Esophagus squamous epithelium (tissue), 5 donors: Measurements from ENCODE around the gene SPON1. TPM values are rescaled to one million over a fixed set of nuclear protein-coding genes. Genes with fewer than 3 reads are reported as not detected.

ENCODE experiments used
- DNase-seq: peaks from one replicate; lab custom pipeline; 2025; lab: John Stamatoyannopoulos, UW
- H3K27ac ChIP-seq, 4 donors: fragments of 200-600 bp; sonication (generic); one replicate each; pipeline ENCODE4 v1.5.1; 2016 to 2019; ENCODE audit warnings: mild to moderate bottlenecking in 1 of 4
- H3K27me3 ChIP-seq, 4 donors: fragments of 200-600 bp; sonication (generic); 1 replicate in 3 of 4; 2 replicates in 1 of 4; pipeline versions ENCODE4 v1.5.1 to v1.6.0; 2017 to 2021; ENCODE audit warnings: antibody characterized with exemption in 1 of 4
- H3K36me3 ChIP-seq, 3 donors: fragments of 200-600 bp; sonication (generic); one replicate each; pipeline ENCODE4 v1.5.1; 2016 to 2019
- H3K4me1 ChIP-seq, 3 donors: fragments of 200-600 bp; sonication (generic); one replicate each; pipeline ENCODE4 v1.5.1; 2017 to 2019
- H3K4me3 ChIP-seq, 4 donors: fragments of 200-600 bp; sonication (generic); 1 replicate in 3 of 4; 2 replicates in 1 of 4; pipeline ENCODE4 v1.5.1; 2016 to 2019; ENCODE audit warnings: mild to moderate bottlenecking in 2 of 4, moderate library complexity in 1 of 4
- H3K9me3 ChIP-seq, 3 donors: fragments of 200-600 bp; sonication (generic); one replicate each; pipeline ENCODE4 v1.5.1; 2016 to 2019
- CTCF ChIP-seq, 6 experiments: fragments of 450-650 bp in 4 of 6; fragments of 200-600 bp in 2 of 6; sonication (generic) in 2 of 6; IDR thresholded peaks; one replicate each; pipeline ENCODE4 v1.5.1; 2016 to 2019; ENCODE audit warnings: antibody characterized with exemption in 6 of 6, mild to moderate bottlenecking in 4 of 6, moderate library complexity in 4 of 6
- POLR2A ChIP-seq, 4 donors: fragments of 450-650 bp; IDR thresholded peaks; one replicate each; pipeline ENCODE4 v1.6.1; 2017; ENCODE audit warnings: antibody characterized with exemption in 4 of 4, mild to moderate bottlenecking in 4 of 4, moderate library complexity in 3 of 4
- WGBS, 2 donors: methylation state at CpG; one replicate each; pipeline ENCODE4 v1.1.5; 2018; 5-methylcytosine and 5-hydroxymethylcytosine counted together
- intact Hi-C: fragments of 100-400 bp; cut with DNase I; formaldehyde crosslinking; loops from one replicate; pipeline ENCODE4 v1.15.0; 2022
- total RNA-seq, 4 donors: library from RNA; depleted of rRNA; stranded (reverse); fragments of >200 nt; gene quantifications; one replicate each; pipeline ENCODE4 v1.1.0, GENCODE V29; 2016
- donor health status: DM: yes; HTN: yes; CAD: no.

Gene SPON1
- total RNA-seq, 4 donors from 2014 or later: 1.6 to 44.4 (median 6.5) TPM

- no peaks in the 10 kb centered on the region for H3K36me3 ChIP-seq
- DNase-seq: no peak
- WGBS, 2 donors: 88 to 89% methylated on average over 4 of the region's 4 CpGs
- H3K27me3 ChIP-seq: no peaks in the 10 kb centered on the region
- H3K4me1 ChIP-seq: peaks cover 0 to 3% (median 0%) of the 10 kb centered on the region in 3 donors
- H3K4me3 ChIP-seq: no peak overlapping the region
- intact Hi-C loops: no loop called here
- no peaks in the 10 kb centered on the region for H3K9me3 ChIP-seq
- TF ChIP-seq POLR2A (IDR thresholded peaks at IDR 0.05) (no peak), CTCF (IDR thresholded peaks at IDR 0.05) (no peak)
- H3K27ac ChIP-seq: no peak overlapping the region
These were observed 80.4 kb downstream of the SPON1 start for GRCh38 chr11:14042686-14043465.

GRCh38 chr11:14044916-14045315 lies 82.4 kb downstream of the SPON1 start:
- intact Hi-C loops: no loop called here
- no peaks in the 10 kb centered on the region for H3K36me3 ChIP-seq
- no peak for DNase-seq
- no peaks in the 10 kb centered on the region for H3K27me3 ChIP-seq
- no peaks in the 10 kb centered on the region for H3K9me3 ChIP-seq
- 36% methylated on average over 3 of the region's 3 CpGs; no CpG with 5 or more reads in 1 of the 2 donors for WGBS, 2 donors
- H3K27ac ChIP-seq: no peak overlapping the region
- H3K4me3 ChIP-seq: no peak overlapping the region
- TF ChIP-seq CTCF (IDR thresholded peaks at IDR 0.05) (no peak), POLR2A (IDR thresholded peaks at IDR 0.05) (no peak)
- H3K4me1 ChIP-seq: peaks cover 0 to 3% (median 0%) of the 10 kb centered on the region in 3 donors

- no peak for TF ChIP-seq POLR2A (IDR thresholded peaks at IDR 0.05)
- no peak for TF ChIP-seq CTCF (IDR thresholded peaks at IDR 0.05)
- H3K27me3 ChIP-seq: no peaks in the 10 kb centered on the region
- no peak overlapping the region for H3K4me3 ChIP-seq
- H3K9me3 ChIP-seq: no peaks in the 10 kb centered on the region
- intact Hi-C loops: no loop called here
- no peak for DNase-seq
- no peaks in the 10 kb centered on the region for H3K36me3 ChIP-seq
- H3K4me1 ChIP-seq: peaks cover 0 to 3% (median 0%) of the 10 kb centered on the region in 3 donors
- WGBS, 2 donors: 79 to 100% methylated on average over 2 of the region's 2 CpGs
- H3K27ac ChIP-seq: no peak overlapping the region
These were observed 82.9 kb downstream of the SPON1 start for GRCh38 chr11:14045417-14045816.

GRCh38 chr11:14052198-14052597 lies 89.7 kb downstream of the SPON1 start:
- Histone ChIP-seq H3K4me3 (no peak overlapping the region), H3K9me3 (no peaks in the 10 kb centered on the region), H3K27me3 (no peaks in the 10 kb centered on the region), H3K36me3 (no peaks in the 10 kb centered on the region), H3K4me1 (peaks cover 0 to 15% (median 0%) of the 10 kb centered on the region in 3 donors), H3K27ac (no peak overlapping the region)
- no peak for TF ChIP-seq POLR2A (IDR thresholded peaks at IDR 0.05)
- no peak for TF ChIP-seq CTCF (IDR thresholded peaks at IDR 0.05)
- DNase-seq: no peak
- intact Hi-C loops: no loop called here
- WGBS, 2 donors: 82 to 84% methylated on average over 3 of the region's 3 CpGs
